ENCODE measurements around the gene EI24. TPM values are rescaled to one million over a fixed set of nuclear protein-coding genes. Genes with fewer than 3 reads are reported as not detected.

Gene EI24
- total RNA-seq, 1 experiment from 2014 or later = 82.2 TPM

- H3K27me3 Mint-ChIP-seq (ENCODE audit: unreplicated experiment) = no peaks in the 10 kb centered on the region
- intact Hi-C loops (cut with micrococcal nuclease; ENCODE audit: unreplicated experiment) = loop anchor here (5.0 kb wide), 1 partner anchor 246 kb away; no protein-coding TSS in a partner anchor
- CTCF ChIA-PET = interaction anchor here (1.0 kb wide), 1 partner anchor 34 kb away, joined by 3 read pairs; the partner anchor contains the start of gene STT3A
- BruUV-seq (replicated peaks) = no TSS peak
- DNase-seq = no peak
- H3K4me1 Mint-ChIP-seq (ENCODE audit: low read depth, unreplicated experiment) = peaks cover 17% of the 10 kb centered on the region
- H3K9me3 Mint-ChIP-seq (ENCODE audit: low read depth, unreplicated experiment) = no peaks in the 10 kb centered on the region
- H3K36me3 Mint-ChIP-seq (ENCODE audit: insufficient read depth, unreplicated experiment) = peaks cover 29% of the 10 kb centered on the region
- H3K4me3 Mint-ChIP-seq (ENCODE audit: low read depth, unreplicated experiment) = peak overlapping the region; percentile 81
- TF ChIP-seq, protein P1, sequence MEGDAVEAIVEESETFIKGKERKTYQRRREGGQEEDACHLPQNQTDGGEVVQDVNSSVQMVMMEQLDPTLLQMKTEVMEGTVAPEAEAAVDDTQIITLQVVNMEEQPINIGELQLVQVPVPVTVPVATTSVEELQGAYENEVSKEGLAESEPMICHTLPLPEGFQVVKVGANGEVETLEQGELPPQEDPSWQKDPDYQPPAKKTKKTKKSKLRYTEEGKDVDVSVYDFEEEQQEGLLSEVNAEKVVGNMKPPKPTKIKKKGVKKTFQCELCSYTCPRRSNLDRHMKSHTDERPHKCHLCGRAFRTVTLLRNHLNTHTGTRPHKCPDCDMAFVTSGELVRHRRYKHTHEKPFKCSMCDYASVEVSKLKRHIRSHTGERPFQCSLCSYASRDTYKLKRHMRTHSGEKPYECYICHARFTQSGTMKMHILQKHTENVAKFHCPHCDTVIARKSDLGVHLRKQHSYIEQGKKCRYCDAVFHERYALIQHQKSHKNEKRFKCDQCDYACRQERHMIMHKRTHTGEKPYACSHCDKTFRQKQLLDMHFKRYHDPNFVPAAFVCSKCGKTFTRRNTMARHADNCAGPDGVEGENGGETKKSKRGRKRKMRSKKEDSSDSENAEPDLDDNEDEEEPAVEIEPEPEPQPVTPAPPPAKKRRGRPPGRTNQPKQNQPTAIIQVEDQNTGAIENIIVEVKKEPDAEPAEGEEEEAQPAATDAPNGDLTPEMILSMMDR (IDR thresholded peaks at IDR 0.05; ENCODE audit: unreplicated experiment) = no peak
- peak overlapping the region; percentile 78 for H3K27ac Mint-ChIP-seq (ENCODE audit: unreplicated experiment)
Measured at GRCh38 chr11:125626288-125626950, 57.1 kb downstream of the EI24 start.

GRCh38 chr11:125627236-125627910 is 58.1 kb downstream of the EI24 start:
- BruUV-seq (replicated peaks) = no TSS peak
- no peak for DNase-seq
- Mint-ChIP-seq H3K27ac (ENCODE audit: unreplicated experiment) (no peak overlapping the region), H3K4me3 (ENCODE audit: low read depth, unreplicated experiment) (peak overlapping the region; percentile 81), H3K9me3 (ENCODE audit: low read depth, unreplicated experiment) (no peaks in the 10 kb centered on the region), H3K27me3 (ENCODE audit: unreplicated experiment) (no peaks in the 10 kb centered on the region), H3K36me3 (ENCODE audit: insufficient read depth, unreplicated experiment) (peaks cover 24% of the 10 kb centered on the region), H3K4me1 (ENCODE audit: low read depth, unreplicated experiment) (peaks cover 17% of the 10 kb centered on the region)
- CTCF ChIA-PET = no interaction called here
- TF ChIP-seq, protein P1 (IDR thresholded peaks at IDR 0.05; ENCODE audit: unreplicated experiment) = no peak
- intact Hi-C loops (cut with micrococcal nuclease; ENCODE audit: unreplicated experiment) = loop anchor here (5.0 kb wide), 1 partner anchor 245 kb away; no protein-coding TSS in a partner anchor

Other genes starting within 250 kb of the EI24 start
- gene FEZ1, start 73.2 kb upstream of the EI24 start, total RNA-seq (2022) = 3.5 and 6.6 TPM in 2 replicates
- 139 and 168 TPM in 2 replicates for gene STT3A, start 23.4 kb downstream of the EI24 start, total RNA-seq (2022)
- 27.3 and 33.2 TPM in 2 replicates for gene CHEK1, start 55.7 kb downstream of the EI24 start, total RNA-seq (2022)
- not detected in 2 replicates for gene ACRV1, start 111.4 kb downstream of the EI24 start, total RNA-seq (2022)
- not detected in 2 replicates for gene PATE1, start 176.8 kb downstream of the EI24 start, total RNA-seq (2022)
- gene PATE2, start 209.4 kb downstream of the EI24 start, total RNA-seq (2022) = not detected in 2 replicates
- not detected in 2 replicates for gene PATE3, start 218.7 kb downstream of the EI24 start, total RNA-seq (2022)